ENCODE measurements around the gene COL5A2. TPM values are rescaled to one million over a fixed set of nuclear protein-coding genes. Genes with fewer than 3 reads are reported as not detected.

Gene COL5A2
- total and polyA plus RNA-seq, 11 donors, result 4.4 to 61.1 (median 12.4) TPM

DNA sequence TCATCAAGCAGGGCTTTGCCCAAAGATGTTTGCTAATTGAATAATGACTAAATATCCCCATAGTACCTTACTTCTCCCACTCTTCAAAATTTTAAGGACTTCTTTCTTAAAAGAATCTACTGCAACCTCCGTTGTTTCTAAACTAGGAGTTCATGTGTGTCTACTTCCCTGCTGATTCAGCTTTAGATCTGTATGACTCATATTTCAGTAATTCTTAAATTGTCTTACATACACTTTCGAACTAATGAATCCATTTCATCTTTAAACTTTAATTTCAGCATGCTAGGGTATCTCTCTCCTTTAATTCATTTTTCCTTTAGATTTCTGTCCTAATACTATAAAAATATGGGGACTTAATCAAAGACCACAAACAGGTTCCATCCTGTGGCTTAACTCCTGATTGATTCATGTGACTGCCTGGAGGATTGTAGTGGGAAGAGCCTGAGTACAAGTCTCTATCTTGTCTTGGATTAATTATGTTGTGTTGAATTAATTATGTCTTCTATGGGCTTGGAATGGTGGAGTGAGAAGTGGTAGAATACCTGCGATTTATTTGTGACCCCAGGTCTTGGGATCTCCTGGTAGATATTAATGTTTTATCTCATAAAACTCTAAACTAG, 24.9 kb upstream of the COL5A2 start:
- TF ChIP-seq POLR2A (IDR thresholded peaks at IDR 0.05), result no peak
- TF ChIP-seq, protein P1, sequence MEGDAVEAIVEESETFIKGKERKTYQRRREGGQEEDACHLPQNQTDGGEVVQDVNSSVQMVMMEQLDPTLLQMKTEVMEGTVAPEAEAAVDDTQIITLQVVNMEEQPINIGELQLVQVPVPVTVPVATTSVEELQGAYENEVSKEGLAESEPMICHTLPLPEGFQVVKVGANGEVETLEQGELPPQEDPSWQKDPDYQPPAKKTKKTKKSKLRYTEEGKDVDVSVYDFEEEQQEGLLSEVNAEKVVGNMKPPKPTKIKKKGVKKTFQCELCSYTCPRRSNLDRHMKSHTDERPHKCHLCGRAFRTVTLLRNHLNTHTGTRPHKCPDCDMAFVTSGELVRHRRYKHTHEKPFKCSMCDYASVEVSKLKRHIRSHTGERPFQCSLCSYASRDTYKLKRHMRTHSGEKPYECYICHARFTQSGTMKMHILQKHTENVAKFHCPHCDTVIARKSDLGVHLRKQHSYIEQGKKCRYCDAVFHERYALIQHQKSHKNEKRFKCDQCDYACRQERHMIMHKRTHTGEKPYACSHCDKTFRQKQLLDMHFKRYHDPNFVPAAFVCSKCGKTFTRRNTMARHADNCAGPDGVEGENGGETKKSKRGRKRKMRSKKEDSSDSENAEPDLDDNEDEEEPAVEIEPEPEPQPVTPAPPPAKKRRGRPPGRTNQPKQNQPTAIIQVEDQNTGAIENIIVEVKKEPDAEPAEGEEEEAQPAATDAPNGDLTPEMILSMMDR (IDR thresholded peaks at IDR 0.05), result no peak
- ATAC-seq (no peak), DNase-seq (no peak)
- 79 to 86% (median 82%) methylated on average over 3 of the region's 3 CpGs for WGBS, 4 donors
- intact Hi-C loops (cut with DNase I), result loop anchor here in 1 of 10 donors (10.0 kb wide), 1 partner anchor 60 kb away; no protein-coding TSS in a partner anchor
- Histone ChIP-seq H3K27ac (no peak overlapping the region), H3K9me3 (no peaks in the 10 kb centered on the region), H3K4me3 (no peak overlapping the region), H3K4me1 (peaks cover 0 to under 1% (median 0%) of the 10 kb centered on the region in 12 donors), H3K36me3 (no peaks in the 10 kb centered on the region), H3K27me3 (no peaks in the 10 kb centered on the region)

DNA sequence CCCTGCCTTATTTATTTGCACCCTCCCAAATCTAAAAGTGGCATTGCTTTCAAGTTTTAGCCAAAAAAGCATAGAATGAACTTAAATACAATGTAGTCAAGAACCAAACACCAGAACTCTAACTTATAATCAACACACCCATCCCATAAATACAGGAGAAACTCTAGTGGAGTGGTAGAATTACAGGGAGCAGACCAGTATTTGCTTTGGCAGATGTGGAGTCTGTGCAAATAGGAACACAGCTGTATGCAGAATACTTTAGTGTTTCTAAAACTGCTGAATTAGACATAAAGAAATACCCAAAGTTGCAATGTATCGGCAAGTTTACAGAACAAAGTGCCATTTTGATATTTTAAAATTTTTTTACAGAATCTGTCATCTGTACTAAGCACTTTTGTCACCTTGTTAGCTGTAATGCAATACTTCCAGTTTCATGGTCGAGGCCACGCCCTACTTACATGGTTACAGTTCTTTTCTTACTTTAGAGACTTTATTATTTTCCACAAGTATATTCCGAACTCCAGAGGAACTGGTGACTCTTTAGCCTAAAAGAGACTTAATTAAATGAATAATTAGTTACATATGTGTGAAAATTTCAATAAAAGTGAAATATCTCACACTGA, 23.7 kb upstream of the COL5A2 start:
- WGBS, 4 donors, result 89 to 96% (median 92%) methylated on average over 4 of the region's 4 CpGs
- Histone ChIP-seq H3K9me3 (no peaks in the 10 kb centered on the region), H3K4me3 (no peak overlapping the region), H3K27me3 (no peaks in the 10 kb centered on the region), H3K27ac (no peak overlapping the region), H3K4me1 (no peaks in the 10 kb centered on the region), H3K36me3 (no peaks in the 10 kb centered on the region)
- DNase-seq, result no peak
- TF ChIP-seq, protein P1 (IDR thresholded peaks at IDR 0.05), result no peak
- no peak for TF ChIP-seq POLR2A (IDR thresholded peaks at IDR 0.05)
- intact Hi-C loops (cut with DNase I), result loop anchor here in 1 of 10 donors (10.0 kb wide), 1 partner anchor 62 kb away; no protein-coding TSS in a partner anchor
- ATAC-seq, result no peak

DNA sequence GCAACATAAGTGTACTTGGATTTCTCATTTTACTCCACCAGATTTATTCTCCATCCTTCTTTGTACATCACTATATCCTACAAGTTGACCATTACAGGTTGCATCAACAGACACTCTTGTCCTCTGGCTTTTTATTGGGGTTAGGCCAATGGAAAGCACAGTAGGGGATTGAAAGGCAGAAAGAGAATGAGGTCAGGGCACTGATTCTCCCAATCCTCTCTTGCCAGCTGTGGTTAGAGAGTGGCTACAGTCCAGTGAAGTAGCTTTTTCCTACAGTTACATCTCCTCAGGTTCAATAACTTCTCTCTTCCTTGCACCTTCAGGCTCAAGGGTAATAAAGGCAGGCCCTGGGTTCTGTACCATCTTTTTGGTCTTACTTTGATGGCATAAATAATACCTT, 20.2 kb upstream of the COL5A2 start:
- Histone ChIP-seq H3K36me3 (no peaks in the 10 kb centered on the region), H3K9me3 (peaks cover 0 to 11% (median 0%) of the 10 kb centered on the region in 12 donors), H3K4me1 (no peaks in the 10 kb centered on the region), H3K4me3 (no peak overlapping the region), H3K27me3 (no peaks in the 10 kb centered on the region), H3K27ac (no peak overlapping the region)
- no peak for TF ChIP-seq POLR2A (IDR thresholded peaks at IDR 0.05)
- TF ChIP-seq, protein P1 (IDR thresholded peaks at IDR 0.05), result no peak
- ATAC-seq, result no peak
- intact Hi-C loops (cut with DNase I), result loop anchor here in 1 of 10 donors (10.0 kb wide), 1 partner anchor 65 kb away; no protein-coding TSS in a partner anchor
- no peak for DNase-seq

DNA sequence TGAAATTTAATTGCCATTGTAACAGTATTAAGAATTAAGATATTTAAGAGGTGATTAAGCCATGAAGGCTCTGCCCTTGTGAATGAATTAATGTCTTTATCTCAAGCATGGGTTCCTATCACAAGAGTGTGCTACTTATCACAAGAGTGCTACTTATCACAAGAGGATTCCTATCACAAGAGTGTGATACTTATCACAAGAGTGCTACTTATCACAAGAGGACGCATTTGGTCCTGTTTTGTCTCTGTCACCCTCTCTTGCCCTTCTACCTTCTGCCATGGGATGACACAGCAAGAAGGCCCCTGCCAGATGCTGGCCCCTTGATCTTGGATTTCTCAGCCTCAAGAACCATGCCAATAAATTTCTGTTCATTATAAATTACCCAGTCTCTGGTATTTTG, 13.2 kb upstream of the COL5A2 start:
- Histone ChIP-seq H3K9me3 (peaks cover 0 to 11% (median 0%) of the 10 kb centered on the region in 12 donors), H3K36me3 (no peaks in the 10 kb centered on the region), H3K27me3 (no peaks in the 10 kb centered on the region), H3K4me1 (no peaks in the 10 kb centered on the region), H3K27ac (no peak overlapping the region), H3K4me3 (no peak overlapping the region)
- WGBS, 4 donors, result 31 to 71% (median 57%) methylated on average over 1 of the region's 1 CpG
- DNase-seq (no peak), ATAC-seq (no peak)
- intact Hi-C loops (cut with DNase I), result no loop called here
- no peak for TF ChIP-seq POLR2A (IDR thresholded peaks at IDR 0.05)
- TF ChIP-seq, protein P1 (IDR thresholded peaks at IDR 0.05), result no peak

Data from heart left ventricle (tissue), 16 donors.